ENCODE measurements around the gene MSH5. TPM values are rescaled to one million over a fixed set of nuclear protein-coding genes. Genes with fewer than 3 reads are reported as not detected.
A peak's percentile ranks its signal among the peaks of the same experiment; 100 is the strongest.

MSH5 gene
- total RNA-seq, 1 experiment from 2014 or later: 90.4 TPM

DNA sequence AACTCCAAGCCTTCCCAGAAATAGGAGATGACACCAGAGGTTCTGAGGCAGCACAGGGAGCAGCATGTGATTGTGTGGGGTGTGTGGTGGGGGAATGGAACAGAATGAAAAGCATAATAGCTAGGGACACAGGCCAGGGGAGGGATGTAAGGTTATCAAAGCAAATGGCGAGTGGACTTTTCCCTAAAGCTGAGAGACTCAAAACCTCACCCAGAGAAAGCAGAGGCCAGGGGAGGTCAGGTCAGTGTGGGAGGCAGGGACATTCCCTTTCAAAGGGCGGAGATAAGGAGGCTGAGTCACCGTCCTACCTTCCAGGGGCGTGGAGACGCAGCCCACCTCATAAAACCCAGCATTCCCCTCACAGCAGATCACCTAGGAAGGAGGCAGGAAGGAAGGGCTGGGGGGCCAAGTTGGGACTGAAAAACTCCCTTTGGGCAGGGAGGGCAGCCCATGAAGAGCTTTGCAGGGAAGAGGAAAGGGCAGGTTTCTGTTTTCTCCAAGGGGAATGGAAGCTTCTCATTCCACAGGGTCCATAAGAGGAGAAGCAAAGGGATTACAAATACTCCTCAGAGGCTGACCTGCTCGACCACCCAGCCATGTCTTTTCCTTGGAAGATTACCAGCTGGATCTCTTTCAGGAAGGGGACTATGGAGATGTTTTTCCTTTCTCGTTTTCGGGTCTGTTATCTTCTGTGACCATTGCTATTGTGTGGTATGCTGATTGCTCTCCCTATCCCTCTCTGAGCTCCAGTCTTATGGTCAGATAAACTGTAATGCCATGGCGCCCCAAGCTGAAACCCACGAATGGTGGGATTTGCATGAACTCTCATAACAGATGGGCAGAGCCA lies 49.4 kb upstream of the MSH5 start:
- Histone ChIP-seq H3K4me1 (ENCODE audit: control insufficient read depth in 1 of 2, insufficient read depth in 2 of 2, low read length in 2 of 2) (peaks cover 11 to 16% of the 10 kb centered on the region in 2 experiments), H2AFZ (ENCODE audit: low read depth, low read length, poor library complexity, severe bottlenecking) (no peak overlapping the region), H3K9me3 (ENCODE audit: control insufficient read depth in 1 of 2, insufficient read depth in 1 of 2, low read depth in 1 of 2, low read length in 2 of 2) (no peaks in the 10 kb centered on the region), H3K36me3 (ENCODE audit: control insufficient read depth in 1 of 2, insufficient read depth in 2 of 2, low read length in 2 of 2) (peaks cover 13 to 25% of the 10 kb centered on the region in 2 experiments; a peak in 2 of 4 replicates), H3K4me2 (ENCODE audit: low read length) (peak overlapping the region; percentile 47), H3K27me3 (ENCODE audit: insufficient read depth, low read length) (no peaks in the 10 kb centered on the region), H3K27ac (ENCODE audit: low read depth, low read length) (peak overlapping the region; percentile 23), H3K4me3 (replicated peaks in 1 of 2; ENCODE audit: low read depth in 1 of 2, low read length in 2 of 2) (no peak overlapping the region), H3K9me2 (ENCODE audit: insufficient read depth) (no peaks in the 10 kb centered on the region), H3K9ac (ENCODE audit: low read length) (peak overlapping the region; percentile 30; the same call in 1 of the 2 replicates), H3K79me2 (ENCODE audit: insufficient read depth, low read length) (no peaks in the 10 kb centered on the region), H4K20me1 (ENCODE audit: insufficient read depth) (no peaks in the 10 kb centered on the region)
- DNase-seq (ENCODE audit: low read depth, low spot score) (no peak), ATAC-seq (peak; percentile 64)
- ChIA-PET RAD21 (ENCODE audit: low non-redundant PET in 1 of 2, low total read pairs in 2 of 2, uncharacterized antibody in 2 of 2, unreplicated experiment in 2 of 2) (no interaction called here), CTCF (interaction anchor here (0.7 to 1.3 kb wide), 4 partner anchors 13 to 172 kb away, joined by 3 to 7 read pairs (median 4); partner anchors contain the start of genes ABHD16A and NEU1), POLR2A (interaction anchor here (1.0 to 1.4 kb wide), 2 partner anchors 13 to 137 kb away, joined by 3 to 5 read pairs; partner anchors contain the start of genes ABHD16A and HSPA1B)
- intact Hi-C loops (cut with micrococcal nuclease): no loop called here
- TF ChIP-seq, protein P1, sequence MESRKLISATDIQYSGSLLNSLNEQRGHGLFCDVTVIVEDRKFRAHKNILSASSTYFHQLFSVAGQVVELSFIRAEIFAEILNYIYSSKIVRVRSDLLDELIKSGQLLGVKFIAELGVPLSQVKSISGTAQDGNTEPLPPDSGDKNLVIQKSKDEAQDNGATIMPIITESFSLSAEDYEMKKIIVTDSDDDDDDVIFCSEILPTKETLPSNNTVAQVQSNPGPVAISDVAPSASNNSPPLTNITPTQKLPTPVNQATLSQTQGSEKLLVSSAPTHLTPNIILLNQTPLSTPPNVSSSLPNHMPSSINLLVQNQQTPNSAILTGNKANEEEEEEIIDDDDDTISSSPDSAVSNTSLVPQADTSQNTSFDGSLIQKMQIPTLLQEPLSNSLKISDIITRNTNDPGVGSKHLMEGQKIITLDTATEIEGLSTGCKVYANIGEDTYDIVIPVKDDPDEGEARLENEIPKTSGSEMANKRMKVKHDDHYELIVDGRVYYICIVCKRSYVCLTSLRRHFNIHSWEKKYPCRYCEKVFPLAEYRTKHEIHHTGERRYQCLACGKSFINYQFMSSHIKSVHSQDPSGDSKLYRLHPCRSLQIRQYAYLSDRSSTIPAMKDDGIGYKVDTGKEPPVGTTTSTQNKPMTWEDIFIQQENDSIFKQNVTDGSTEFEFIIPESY (IDR thresholded peaks at IDR 0.05; ENCODE audit: extremely low read depth, insufficient replicate concordance, low read length): no peak
- TF ChIP-seq CBX3 (IDR thresholded peaks at IDR 0.05; ENCODE audit: low read depth) (no peak), SIN3A (IDR thresholded peaks at IDR 0.05; ENCODE audit: low read depth) (no peak), ZFX (IDR thresholded peaks at IDR 0.05) (no peak), EZH2 (IDR thresholded peaks at IDR 0.05) (no peak), CEBPB (IDR thresholded peaks at IDR 0.05; ENCODE audit: low read depth) (no peak), FOSL1 (IDR thresholded peaks at IDR 0.05; ENCODE audit: low read depth) (no peak), POLR2A (IDR thresholded peaks at IDR 0.05; ENCODE audit: borderline replicate concordance, extremely low read depth, insufficient read depth, insufficient read length) (no peak), TCF7L2 (IDR thresholded peaks at IDR 0.05; ENCODE audit: borderline replicate concordance, extremely low read depth, insufficient read depth, insufficient read length) (no peak), SRF (IDR thresholded peaks at IDR 0.05; ENCODE audit: low read depth) (no peak), ZNF274 (IDR thresholded peaks at IDR 0.05; ENCODE audit: low read depth, low read length) (no peak), ELF1 (IDR thresholded peaks at IDR 0.05; ENCODE audit: borderline replicate concordance, low read depth) (no peak), YY1 (IDR thresholded peaks at IDR 0.05; ENCODE audit: extremely low read depth, insufficient replicate concordance, low read depth, low read length) (no peak), JUND (IDR thresholded peaks at IDR 0.05) (no peak)
- TF ChIP-seq, protein P2, sequence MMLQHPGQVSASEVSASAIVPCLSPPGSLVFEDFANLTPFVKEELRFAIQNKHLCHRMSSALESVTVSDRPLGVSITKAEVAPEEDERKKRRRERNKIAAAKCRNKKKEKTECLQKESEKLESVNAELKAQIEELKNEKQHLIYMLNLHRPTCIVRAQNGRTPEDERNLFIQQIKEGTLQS (IDR thresholded peaks at IDR 0.05): no peak
- TF ChIP-seq, protein P3, sequence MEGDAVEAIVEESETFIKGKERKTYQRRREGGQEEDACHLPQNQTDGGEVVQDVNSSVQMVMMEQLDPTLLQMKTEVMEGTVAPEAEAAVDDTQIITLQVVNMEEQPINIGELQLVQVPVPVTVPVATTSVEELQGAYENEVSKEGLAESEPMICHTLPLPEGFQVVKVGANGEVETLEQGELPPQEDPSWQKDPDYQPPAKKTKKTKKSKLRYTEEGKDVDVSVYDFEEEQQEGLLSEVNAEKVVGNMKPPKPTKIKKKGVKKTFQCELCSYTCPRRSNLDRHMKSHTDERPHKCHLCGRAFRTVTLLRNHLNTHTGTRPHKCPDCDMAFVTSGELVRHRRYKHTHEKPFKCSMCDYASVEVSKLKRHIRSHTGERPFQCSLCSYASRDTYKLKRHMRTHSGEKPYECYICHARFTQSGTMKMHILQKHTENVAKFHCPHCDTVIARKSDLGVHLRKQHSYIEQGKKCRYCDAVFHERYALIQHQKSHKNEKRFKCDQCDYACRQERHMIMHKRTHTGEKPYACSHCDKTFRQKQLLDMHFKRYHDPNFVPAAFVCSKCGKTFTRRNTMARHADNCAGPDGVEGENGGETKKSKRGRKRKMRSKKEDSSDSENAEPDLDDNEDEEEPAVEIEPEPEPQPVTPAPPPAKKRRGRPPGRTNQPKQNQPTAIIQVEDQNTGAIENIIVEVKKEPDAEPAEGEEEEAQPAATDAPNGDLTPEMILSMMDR (IDR thresholded peaks at IDR 0.05 in 2 of 3, conservative IDR thresholded peaks at IDR 0.05 in 1 of 3; ENCODE audit: borderline replicate concordance in 1 of 3, insufficient read depth in 1 of 3, low read depth in 2 of 3, low read length in 2 of 3): no peak
- TF ChIP-seq, protein P4, sequence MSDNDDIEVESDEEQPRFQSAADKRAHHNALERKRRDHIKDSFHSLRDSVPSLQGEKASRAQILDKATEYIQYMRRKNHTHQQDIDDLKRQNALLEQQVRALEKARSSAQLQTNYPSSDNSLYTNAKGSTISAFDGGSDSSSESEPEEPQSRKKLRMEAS (IDR thresholded peaks at IDR 0.05): no peak
- TF ChIP-seq, protein P5, sequence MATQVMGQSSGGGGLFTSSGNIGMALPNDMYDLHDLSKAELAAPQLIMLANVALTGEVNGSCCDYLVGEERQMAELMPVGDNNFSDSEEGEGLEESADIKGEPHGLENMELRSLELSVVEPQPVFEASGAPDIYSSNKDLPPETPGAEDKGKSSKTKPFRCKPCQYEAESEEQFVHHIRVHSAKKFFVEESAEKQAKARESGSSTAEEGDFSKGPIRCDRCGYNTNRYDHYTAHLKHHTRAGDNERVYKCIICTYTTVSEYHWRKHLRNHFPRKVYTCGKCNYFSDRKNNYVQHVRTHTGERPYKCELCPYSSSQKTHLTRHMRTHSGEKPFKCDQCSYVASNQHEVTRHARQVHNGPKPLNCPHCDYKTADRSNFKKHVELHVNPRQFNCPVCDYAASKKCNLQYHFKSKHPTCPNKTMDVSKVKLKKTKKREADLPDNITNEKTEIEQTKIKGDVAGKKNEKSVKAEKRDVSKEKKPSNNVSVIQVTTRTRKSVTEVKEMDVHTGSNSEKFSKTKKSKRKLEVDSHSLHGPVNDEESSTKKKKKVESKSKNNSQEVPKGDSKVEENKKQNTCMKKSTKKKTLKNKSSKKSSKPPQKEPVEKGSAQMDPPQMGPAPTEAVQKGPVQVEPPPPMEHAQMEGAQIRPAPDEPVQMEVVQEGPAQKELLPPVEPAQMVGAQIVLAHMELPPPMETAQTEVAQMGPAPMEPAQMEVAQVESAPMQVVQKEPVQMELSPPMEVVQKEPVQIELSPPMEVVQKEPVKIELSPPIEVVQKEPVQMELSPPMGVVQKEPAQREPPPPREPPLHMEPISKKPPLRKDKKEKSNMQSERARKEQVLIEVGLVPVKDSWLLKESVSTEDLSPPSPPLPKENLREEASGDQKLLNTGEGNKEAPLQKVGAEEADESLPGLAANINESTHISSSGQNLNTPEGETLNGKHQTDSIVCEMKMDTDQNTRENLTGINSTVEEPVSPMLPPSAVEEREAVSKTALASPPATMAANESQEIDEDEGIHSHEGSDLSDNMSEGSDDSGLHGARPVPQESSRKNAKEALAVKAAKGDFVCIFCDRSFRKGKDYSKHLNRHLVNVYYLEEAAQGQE (IDR thresholded peaks at IDR 0.05; ENCODE audit: low read depth): no peak
- BruUV-seq (replicated peaks): no TSS peak

All from HCT116 (cell line).